ENCODE results near the gene STX7.

Gene STX7

DNA sequence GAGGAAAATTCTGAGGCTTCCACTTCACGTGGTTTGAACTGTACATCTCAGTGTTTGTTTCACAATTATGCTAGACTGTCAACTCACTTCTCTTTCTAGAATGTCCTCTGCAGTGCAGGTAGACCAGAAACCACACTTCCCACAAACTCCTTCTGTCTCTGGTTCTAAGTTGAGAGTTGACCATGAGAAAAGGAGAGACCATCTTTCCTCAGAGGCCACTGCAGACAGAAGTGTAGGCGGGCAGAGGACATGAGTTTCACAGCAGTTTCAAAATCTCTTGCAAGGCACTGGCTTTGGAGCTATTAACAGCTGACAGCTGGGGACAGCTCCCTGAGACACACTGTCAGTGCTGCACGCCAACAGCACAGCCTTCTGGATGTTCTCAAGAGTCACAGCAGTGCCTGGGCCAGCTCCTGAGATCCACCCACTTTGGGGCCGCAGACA lies 56.2 kb downstream of the STX7 start:
- H3K4me3 ChIP-seq (ENCODE audit: control insufficient read depth in 1 of 7, extremely low read depth in 1 of 7, insufficient read depth in 4 of 7, low read depth in 2 of 7, low read length in 6 of 7) = no peak overlapping the region
- 100% methylated on average over 2 of the region's 4 CpGs for WGBS (ENCODE audit: insufficient coverage)
- CTCF ChIA-PET = no interaction called here
- no peak for DNase-seq
- peaks cover 0 to 6% (median 0%) of the 10 kb centered on the region in 4 experiments for H3K4me1 ChIP-seq (ENCODE audit: control extremely low read depth in 1 of 4, control insufficient read depth in 4 of 4, insufficient read depth in 4 of 4, low read length in 3 of 4)
- H3K27ac ChIP-seq (ENCODE audit: insufficient read depth in 1 of 2, low read depth in 1 of 2, low read length in 2 of 2, poor library complexity in 1 of 2, severe bottlenecking in 2 of 2) = no peak overlapping the region
- H3K9me3 ChIP-seq (ENCODE audit: control extremely low read depth in 1 of 5, control insufficient read depth in 4 of 5, insufficient read depth in 2 of 5, low read depth in 1 of 5, low read length in 4 of 5) = no peaks in the 10 kb centered on the region
- H3K27me3 ChIP-seq (replicated peaks in 2 of 5; ENCODE audit: control insufficient read depth in 4 of 5, insufficient read depth in 5 of 5, low read length in 4 of 5) = no peaks in the 10 kb centered on the region
- peaks cover 12 to 46% (median 28%) of the 10 kb centered on the region in 4 experiments for H3K36me3 ChIP-seq (ENCODE audit: control insufficient read depth in 4 of 4, insufficient read depth in 4 of 4, low read length in 3 of 4)
- POLR2A ChIA-PET = no interaction called here

DNA sequence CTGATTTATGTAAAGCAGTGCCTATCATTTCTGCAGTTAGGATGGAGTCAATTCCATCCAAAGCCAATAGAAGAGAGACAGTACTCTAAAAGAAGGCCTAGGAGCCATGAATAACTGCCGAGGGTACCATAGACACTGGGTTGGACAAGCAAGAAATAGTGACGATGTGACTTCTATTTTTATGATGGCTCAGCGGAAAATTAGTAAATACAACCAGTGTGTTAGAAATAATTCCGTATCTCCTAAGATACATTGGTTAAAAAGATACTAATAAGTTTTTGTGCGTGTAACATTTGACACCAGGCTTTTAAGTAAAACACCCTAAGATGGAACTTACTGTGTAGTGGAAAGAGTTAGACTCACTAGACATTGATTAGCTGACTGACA lies 66.1 kb downstream of the STX7 start:
- H3K4me1 ChIP-seq (ENCODE audit: control extremely low read depth in 1 of 4, control insufficient read depth in 4 of 4, insufficient read depth in 4 of 4, low read length in 3 of 4) = no peaks in the 10 kb centered on the region
- DNase-seq = no peak
- no peak overlapping the region for H3K27ac ChIP-seq (ENCODE audit: insufficient read depth in 1 of 2, low read depth in 1 of 2, low read length in 2 of 2, poor library complexity in 1 of 2, severe bottlenecking in 2 of 2)
- peaks cover 0 to 6% (median 0%) of the 10 kb centered on the region in 5 experiments for H3K9me3 ChIP-seq (ENCODE audit: control extremely low read depth in 1 of 5, control insufficient read depth in 4 of 5, insufficient read depth in 2 of 5, low read depth in 1 of 5, low read length in 4 of 5)
- POLR2A ChIA-PET = no interaction called here
- CTCF ChIA-PET = interaction anchor here (0.5 to 0.8 kb wide), 2 partner anchors 16 to 84 kb away, joined by 3 read pairs; no protein-coding TSS in a partner anchor
- H3K36me3 ChIP-seq (ENCODE audit: control insufficient read depth in 4 of 4, insufficient read depth in 4 of 4, low read length in 3 of 4) = peaks cover 0 to 3% (median 0%) of the 10 kb centered on the region in 4 experiments
- 92% methylated on average over 3 of the region's 5 CpGs for WGBS (ENCODE audit: insufficient coverage)
- no peaks in the 10 kb centered on the region for H3K27me3 ChIP-seq (replicated peaks in 2 of 5; ENCODE audit: control insufficient read depth in 4 of 5, insufficient read depth in 5 of 5, low read length in 4 of 5)
- H3K4me3 ChIP-seq (ENCODE audit: control insufficient read depth in 1 of 7, extremely low read depth in 1 of 7, insufficient read depth in 4 of 7, low read depth in 2 of 7, low read length in 6 of 7) = no peak overlapping the region

DNA sequence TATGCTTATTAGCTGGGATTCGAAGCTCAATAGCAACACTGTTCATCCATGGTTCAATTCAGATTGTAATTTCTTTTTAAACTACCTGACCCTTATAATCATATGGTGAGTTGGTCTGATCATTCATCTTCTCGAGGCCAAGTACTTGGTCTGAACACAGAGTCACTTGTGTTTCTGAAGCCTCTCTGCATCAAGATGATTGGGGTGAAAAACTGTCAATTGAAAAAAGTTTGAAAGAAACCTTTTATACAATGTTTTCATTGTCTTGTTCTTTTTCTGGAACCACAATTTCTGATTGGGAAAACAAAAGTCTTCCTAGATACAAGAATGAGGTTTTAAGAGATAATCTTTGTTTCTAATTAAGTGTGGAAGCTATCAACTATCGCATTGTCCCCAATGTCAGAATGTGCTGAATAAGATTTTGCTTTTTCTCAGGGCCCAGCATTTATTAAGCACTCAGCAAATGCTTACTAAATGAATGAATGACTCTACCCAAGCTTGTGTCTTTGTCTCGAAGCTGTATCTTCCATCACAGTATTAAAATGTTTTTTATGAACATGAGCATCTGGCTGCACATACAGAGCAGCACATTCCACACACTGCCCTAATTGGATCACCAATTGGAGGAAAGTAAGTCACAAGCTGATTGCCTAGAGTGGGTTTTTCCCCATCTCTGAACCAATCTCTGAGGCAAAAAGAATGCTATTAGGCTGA lies 66.6 kb downstream of the STX7 start:
- Histone ChIP-seq H3K27ac (ENCODE audit: insufficient read depth in 1 of 2, low read depth in 1 of 2, low read length in 2 of 2, poor library complexity in 1 of 2, severe bottlenecking in 2 of 2) (no peak overlapping the region), H3K27me3 (replicated peaks in 2 of 5; ENCODE audit: control insufficient read depth in 4 of 5, insufficient read depth in 5 of 5, low read length in 4 of 5) (no peaks in the 10 kb centered on the region), H3K36me3 (ENCODE audit: control insufficient read depth in 4 of 4, insufficient read depth in 4 of 4, low read length in 3 of 4) (peaks cover 0 to 2% (median 0%) of the 10 kb centered on the region in 4 experiments), H3K4me3 (ENCODE audit: control insufficient read depth in 1 of 7, extremely low read depth in 1 of 7, insufficient read depth in 4 of 7, low read depth in 2 of 7, low read length in 6 of 7) (no peak overlapping the region), H3K9me3 (ENCODE audit: control extremely low read depth in 1 of 5, control insufficient read depth in 4 of 5, insufficient read depth in 2 of 5, low read depth in 1 of 5, low read length in 4 of 5) (peaks cover 0 to 9% (median 0%) of the 10 kb centered on the region in 5 experiments), H3K4me1 (ENCODE audit: control extremely low read depth in 1 of 4, control insufficient read depth in 4 of 4, insufficient read depth in 4 of 4, low read length in 3 of 4) (no peaks in the 10 kb centered on the region)
- WGBS (ENCODE audit: insufficient coverage) = 86% methylated on average over 1 of the region's 4 CpGs
- no peak for DNase-seq
- POLR2A ChIA-PET = no interaction called here
- CTCF ChIA-PET = interaction anchor here (0.8 kb wide), 1 partner anchor 84 kb away, joined by 3 read pairs; no protein-coding TSS in a partner anchor

- Histone ChIP-seq H3K36me3 (ENCODE audit: control insufficient read depth in 4 of 4, insufficient read depth in 4 of 4, low read length in 3 of 4) (no peaks in the 10 kb centered on the region), H3K27ac (ENCODE audit: insufficient read depth in 1 of 2, low read depth in 1 of 2, low read length in 2 of 2, poor library complexity in 1 of 2, severe bottlenecking in 2 of 2) (no peak overlapping the region), H3K4me1 (ENCODE audit: control extremely low read depth in 1 of 4, control insufficient read depth in 4 of 4, insufficient read depth in 4 of 4, low read length in 3 of 4) (no peaks in the 10 kb centered on the region), H3K4me3 (ENCODE audit: control insufficient read depth in 1 of 7, extremely low read depth in 1 of 7, insufficient read depth in 4 of 7, low read depth in 2 of 7, low read length in 6 of 7) (no peak overlapping the region), H3K9me3 (ENCODE audit: control extremely low read depth in 1 of 5, control insufficient read depth in 4 of 5, insufficient read depth in 2 of 5, low read depth in 1 of 5, low read length in 4 of 5) (peaks cover 0 to 12% (median 0%) of the 10 kb centered on the region in 5 experiments), H3K27me3 (replicated peaks in 2 of 5; ENCODE audit: control insufficient read depth in 4 of 5, insufficient read depth in 5 of 5, low read length in 4 of 5) (no peaks in the 10 kb centered on the region)
- CTCF ChIA-PET = no interaction called here
- no peak for DNase-seq
- POLR2A ChIA-PET = no interaction called here
- WGBS (ENCODE audit: insufficient coverage) = 100% methylated on average over 1 of the region's 3 CpGs
Measured at GRCh38 chr6:132445201-132445951, 67.5 kb downstream of the STX7 start.

DNA sequence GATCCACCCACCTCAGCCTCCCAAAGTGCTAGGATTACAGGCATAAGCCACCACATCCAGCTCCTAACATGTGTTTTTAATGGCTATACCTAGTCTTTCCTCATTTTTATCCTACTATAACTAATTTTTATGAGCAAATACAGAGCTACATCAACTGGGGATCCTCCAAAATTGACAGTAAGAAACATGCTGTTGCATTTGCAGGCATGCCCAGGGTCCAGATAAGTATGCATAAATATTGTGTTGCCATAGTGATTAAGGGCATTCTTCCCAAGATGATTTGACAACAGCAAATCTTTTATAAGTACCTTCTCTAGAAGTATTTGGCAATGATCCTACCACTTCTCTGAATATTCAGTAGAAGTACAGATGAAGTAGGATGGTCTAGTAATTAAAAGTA lies 69.7 kb downstream of the STX7 start:
- Histone ChIP-seq H3K4me3 (ENCODE audit: control insufficient read depth in 1 of 7, extremely low read depth in 1 of 7, insufficient read depth in 4 of 7, low read depth in 2 of 7, low read length in 6 of 7) (no peak overlapping the region), H3K4me1 (ENCODE audit: control extremely low read depth in 1 of 4, control insufficient read depth in 4 of 4, insufficient read depth in 4 of 4, low read length in 3 of 4) (no peaks in the 10 kb centered on the region), H3K27me3 (replicated peaks in 2 of 5; ENCODE audit: control insufficient read depth in 4 of 5, insufficient read depth in 5 of 5, low read length in 4 of 5) (no peaks in the 10 kb centered on the region), H3K27ac (ENCODE audit: insufficient read depth in 1 of 2, low read depth in 1 of 2, low read length in 2 of 2, poor library complexity in 1 of 2, severe bottlenecking in 2 of 2) (no peak overlapping the region), H3K9me3 (ENCODE audit: control extremely low read depth in 1 of 5, control insufficient read depth in 4 of 5, insufficient read depth in 2 of 5, low read depth in 1 of 5, low read length in 4 of 5) (peaks cover 0 to 12% (median 0%) of the 10 kb centered on the region in 5 experiments), H3K36me3 (ENCODE audit: control insufficient read depth in 4 of 4, insufficient read depth in 4 of 4, low read length in 3 of 4) (no peaks in the 10 kb centered on the region)
- DNase-seq = peak in 1 of 3 donors; percentile 3
- POLR2A ChIA-PET = no interaction called here
- CTCF ChIA-PET = no interaction called here

GRCh38 chr6:132430110-132430509 lies 82.8 kb downstream of the STX7 start:
- no peak overlapping the region for H3K4me3 ChIP-seq (ENCODE audit: control insufficient read depth in 1 of 7, extremely low read depth in 1 of 7, insufficient read depth in 4 of 7, low read depth in 2 of 7, low read length in 6 of 7)
- no peaks in the 10 kb centered on the region for H3K36me3 ChIP-seq (ENCODE audit: control insufficient read depth in 4 of 4, insufficient read depth in 4 of 4, low read length in 3 of 4)
- 90% methylated on average over 2 of the region's 2 CpGs for WGBS (ENCODE audit: insufficient coverage)
- peaks cover 0 to 2% (median 0%) of the 10 kb centered on the region in 5 experiments for H3K27me3 ChIP-seq (replicated peaks in 2 of 5; ENCODE audit: control insufficient read depth in 4 of 5, insufficient read depth in 5 of 5, low read length in 4 of 5)
- H3K4me1 ChIP-seq (ENCODE audit: control extremely low read depth in 1 of 4, control insufficient read depth in 4 of 4, insufficient read depth in 4 of 4, low read length in 3 of 4) = no peaks in the 10 kb centered on the region
- ChIA-PET POLR2A (no interaction called here), CTCF (no interaction called here)
- no peak for DNase-seq
- no peak overlapping the region for H3K27ac ChIP-seq (ENCODE audit: insufficient read depth in 1 of 2, low read depth in 1 of 2, low read length in 2 of 2, poor library complexity in 1 of 2, severe bottlenecking in 2 of 2)
- H3K9me3 ChIP-seq (ENCODE audit: control extremely low read depth in 1 of 5, control insufficient read depth in 4 of 5, insufficient read depth in 2 of 5, low read depth in 1 of 5, low read length in 4 of 5) = peaks cover 0 to 2% (median 0%) of the 10 kb centered on the region in 5 experiments

- peaks cover 0 to 11% (median 2%) of the 10 kb centered on the region in 5 experiments for H3K9me3 ChIP-seq (ENCODE audit: control extremely low read depth in 1 of 5, control insufficient read depth in 4 of 5, insufficient read depth in 2 of 5, low read depth in 1 of 5, low read length in 4 of 5)
- POLR2A ChIA-PET = no interaction called here
- no peaks in the 10 kb centered on the region for H3K4me1 ChIP-seq (ENCODE audit: control extremely low read depth in 1 of 4, control insufficient read depth in 4 of 4, insufficient read depth in 4 of 4, low read length in 3 of 4)
- 96% methylated on average over 5 of the region's 5 CpGs for WGBS (ENCODE audit: insufficient coverage)
- CTCF ChIA-PET = no interaction called here
- no peak overlapping the region for H3K27ac ChIP-seq (ENCODE audit: insufficient read depth in 1 of 2, low read depth in 1 of 2, low read length in 2 of 2, poor library complexity in 1 of 2, severe bottlenecking in 2 of 2)
- H3K4me3 ChIP-seq (ENCODE audit: control insufficient read depth in 1 of 7, extremely low read depth in 1 of 7, insufficient read depth in 4 of 7, low read depth in 2 of 7, low read length in 6 of 7) = no peak overlapping the region
- no peak for DNase-seq
- no peaks in the 10 kb centered on the region for H3K36me3 ChIP-seq (ENCODE audit: control insufficient read depth in 4 of 4, insufficient read depth in 4 of 4, low read length in 3 of 4)
- peaks cover 0 to 2% (median 0%) of the 10 kb centered on the region in 5 experiments for H3K27me3 ChIP-seq (replicated peaks in 2 of 5; ENCODE audit: control insufficient read depth in 4 of 5, insufficient read depth in 5 of 5, low read length in 4 of 5)
Measured at GRCh38 chr6:132425176-132425575, 87.7 kb downstream of the STX7 start.
